ENCODE measurements around the gene CCDC188.

DNA sequence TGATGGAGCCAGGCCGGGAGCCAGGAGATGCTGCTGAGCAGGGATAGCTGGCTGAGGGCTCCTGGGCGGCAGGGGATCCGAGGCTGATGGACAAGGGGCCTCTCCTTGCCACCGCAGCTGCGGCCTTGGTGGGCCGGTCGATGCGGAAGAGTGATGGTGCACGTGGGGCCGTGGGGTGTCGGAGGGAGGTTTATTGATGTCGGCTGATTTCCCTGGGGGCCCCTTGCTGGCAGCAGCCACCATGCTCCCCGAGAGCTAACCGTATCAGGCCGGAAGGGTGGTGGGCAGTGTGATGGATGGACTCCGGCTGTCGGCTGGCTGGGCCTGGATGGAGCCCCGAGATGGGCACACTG, 31.0 kb upstream of the CCDC188 start:
- TF ChIP-seq, protein P1, sequence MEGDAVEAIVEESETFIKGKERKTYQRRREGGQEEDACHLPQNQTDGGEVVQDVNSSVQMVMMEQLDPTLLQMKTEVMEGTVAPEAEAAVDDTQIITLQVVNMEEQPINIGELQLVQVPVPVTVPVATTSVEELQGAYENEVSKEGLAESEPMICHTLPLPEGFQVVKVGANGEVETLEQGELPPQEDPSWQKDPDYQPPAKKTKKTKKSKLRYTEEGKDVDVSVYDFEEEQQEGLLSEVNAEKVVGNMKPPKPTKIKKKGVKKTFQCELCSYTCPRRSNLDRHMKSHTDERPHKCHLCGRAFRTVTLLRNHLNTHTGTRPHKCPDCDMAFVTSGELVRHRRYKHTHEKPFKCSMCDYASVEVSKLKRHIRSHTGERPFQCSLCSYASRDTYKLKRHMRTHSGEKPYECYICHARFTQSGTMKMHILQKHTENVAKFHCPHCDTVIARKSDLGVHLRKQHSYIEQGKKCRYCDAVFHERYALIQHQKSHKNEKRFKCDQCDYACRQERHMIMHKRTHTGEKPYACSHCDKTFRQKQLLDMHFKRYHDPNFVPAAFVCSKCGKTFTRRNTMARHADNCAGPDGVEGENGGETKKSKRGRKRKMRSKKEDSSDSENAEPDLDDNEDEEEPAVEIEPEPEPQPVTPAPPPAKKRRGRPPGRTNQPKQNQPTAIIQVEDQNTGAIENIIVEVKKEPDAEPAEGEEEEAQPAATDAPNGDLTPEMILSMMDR (IDR thresholded peaks at IDR 0.05; ENCODE audit: insufficient read depth, low read depth, low read length) = no peak
- no peak for TF ChIP-seq EZH2 (IDR thresholded peaks at IDR 0.05; ENCODE audit: insufficient read depth, low read length)
